Fibroblast of villous mesenchyme (primary cell): ENCODE measurements around the gene TMEM72. TPM values are rescaled to one million over a fixed set of nuclear protein-coding genes. Genes with fewer than 3 reads are reported as not detected.

Source experiments
- DNase-seq: peaks from one replicate; pipeline ENCODE4 v3.0.0-alpha.2; 2010; ENCODE audit warnings: low read depth
- H3K4me3 ChIP-seq: 2 replicates; pipeline ENCODE4 v1.5.1; 2011; ENCODE audit warnings: low read depth, mild to moderate bottlenecking, low read length
- total RNA-seq: library from RNA; depleted of rRNA; stranded (reverse); fragments of >200 nt; gene quantifications from 2 replicates; pipeline ENCODE4 v1.2.3, GENCODE V29; 2012
- TF ChIP-seq, protein P1 (sequence below): IDR thresholded peaks from 2 replicates; pipeline ENCODE4 v1.5.1; 2012; ENCODE audit warnings: low read depth, mild to moderate bottlenecking, low read length; ENCODE audit not compliant: insufficient read depth

Gene TMEM72
- total RNA-seq, 1 donor = not detected

DNA sequence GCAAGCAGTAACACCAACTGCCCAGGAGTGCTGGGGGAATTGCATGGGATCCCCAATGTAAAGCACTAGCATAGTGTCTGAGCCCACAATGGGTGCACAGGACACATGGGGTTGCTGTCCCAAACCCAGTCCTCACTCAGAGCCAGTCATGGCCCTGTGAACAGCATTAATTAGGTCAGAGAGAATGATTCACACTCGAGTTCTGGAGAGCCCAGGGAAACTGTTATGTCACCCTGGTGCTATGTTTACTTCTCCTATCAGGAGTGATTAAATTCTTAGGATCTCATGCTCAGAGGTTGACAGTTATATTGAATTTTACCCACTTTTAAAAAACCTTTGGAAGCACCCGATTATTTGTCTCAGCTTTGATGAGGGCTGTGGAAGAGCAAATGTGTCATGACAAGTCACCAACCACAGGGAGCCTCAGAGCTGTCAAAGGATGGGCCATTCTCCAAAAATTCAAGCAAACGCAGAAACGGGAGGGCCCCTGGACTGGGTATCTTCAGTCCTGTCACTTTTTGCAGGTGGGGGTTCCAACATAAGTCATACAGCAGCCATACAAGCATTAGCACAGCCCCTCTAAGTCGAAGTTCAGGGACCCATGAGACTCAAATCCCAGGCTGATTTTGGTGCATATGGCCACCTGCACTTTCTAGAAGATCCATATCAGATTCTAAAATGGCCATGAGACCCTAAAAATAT, 47.2 kb downstream of the TMEM72 start:
- TF ChIP-seq, protein P1, sequence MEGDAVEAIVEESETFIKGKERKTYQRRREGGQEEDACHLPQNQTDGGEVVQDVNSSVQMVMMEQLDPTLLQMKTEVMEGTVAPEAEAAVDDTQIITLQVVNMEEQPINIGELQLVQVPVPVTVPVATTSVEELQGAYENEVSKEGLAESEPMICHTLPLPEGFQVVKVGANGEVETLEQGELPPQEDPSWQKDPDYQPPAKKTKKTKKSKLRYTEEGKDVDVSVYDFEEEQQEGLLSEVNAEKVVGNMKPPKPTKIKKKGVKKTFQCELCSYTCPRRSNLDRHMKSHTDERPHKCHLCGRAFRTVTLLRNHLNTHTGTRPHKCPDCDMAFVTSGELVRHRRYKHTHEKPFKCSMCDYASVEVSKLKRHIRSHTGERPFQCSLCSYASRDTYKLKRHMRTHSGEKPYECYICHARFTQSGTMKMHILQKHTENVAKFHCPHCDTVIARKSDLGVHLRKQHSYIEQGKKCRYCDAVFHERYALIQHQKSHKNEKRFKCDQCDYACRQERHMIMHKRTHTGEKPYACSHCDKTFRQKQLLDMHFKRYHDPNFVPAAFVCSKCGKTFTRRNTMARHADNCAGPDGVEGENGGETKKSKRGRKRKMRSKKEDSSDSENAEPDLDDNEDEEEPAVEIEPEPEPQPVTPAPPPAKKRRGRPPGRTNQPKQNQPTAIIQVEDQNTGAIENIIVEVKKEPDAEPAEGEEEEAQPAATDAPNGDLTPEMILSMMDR = no peak

DNA sequence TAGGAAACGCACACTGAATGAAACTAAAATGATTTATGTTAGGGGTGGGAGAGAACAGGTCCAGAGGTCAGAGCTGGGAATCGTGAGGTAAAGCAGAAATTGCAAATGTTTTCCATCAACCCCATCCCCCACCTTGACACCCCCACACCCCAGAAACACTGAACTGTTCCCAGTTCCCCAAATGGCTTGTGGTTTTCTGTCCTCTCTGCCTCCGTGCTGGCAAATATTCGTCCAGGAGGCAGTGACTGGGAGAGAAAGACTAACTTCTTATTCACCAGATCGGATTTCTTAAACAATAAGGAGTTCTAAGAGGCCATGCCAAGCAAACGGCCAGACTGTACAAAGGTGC, 47.7 kb downstream of the TMEM72 start:
- peak overlapping the region; percentile 65 for H3K4me3 ChIP-seq
- DNase-seq = no peak
- TF ChIP-seq, protein P1 = no peak

More for the DNA sequence above, 47.2 kb downstream of the TMEM72 start:
- peak overlapping the region; percentile 65 for H3K4me3 ChIP-seq
- peak; percentile 78 for DNase-seq

DNA sequence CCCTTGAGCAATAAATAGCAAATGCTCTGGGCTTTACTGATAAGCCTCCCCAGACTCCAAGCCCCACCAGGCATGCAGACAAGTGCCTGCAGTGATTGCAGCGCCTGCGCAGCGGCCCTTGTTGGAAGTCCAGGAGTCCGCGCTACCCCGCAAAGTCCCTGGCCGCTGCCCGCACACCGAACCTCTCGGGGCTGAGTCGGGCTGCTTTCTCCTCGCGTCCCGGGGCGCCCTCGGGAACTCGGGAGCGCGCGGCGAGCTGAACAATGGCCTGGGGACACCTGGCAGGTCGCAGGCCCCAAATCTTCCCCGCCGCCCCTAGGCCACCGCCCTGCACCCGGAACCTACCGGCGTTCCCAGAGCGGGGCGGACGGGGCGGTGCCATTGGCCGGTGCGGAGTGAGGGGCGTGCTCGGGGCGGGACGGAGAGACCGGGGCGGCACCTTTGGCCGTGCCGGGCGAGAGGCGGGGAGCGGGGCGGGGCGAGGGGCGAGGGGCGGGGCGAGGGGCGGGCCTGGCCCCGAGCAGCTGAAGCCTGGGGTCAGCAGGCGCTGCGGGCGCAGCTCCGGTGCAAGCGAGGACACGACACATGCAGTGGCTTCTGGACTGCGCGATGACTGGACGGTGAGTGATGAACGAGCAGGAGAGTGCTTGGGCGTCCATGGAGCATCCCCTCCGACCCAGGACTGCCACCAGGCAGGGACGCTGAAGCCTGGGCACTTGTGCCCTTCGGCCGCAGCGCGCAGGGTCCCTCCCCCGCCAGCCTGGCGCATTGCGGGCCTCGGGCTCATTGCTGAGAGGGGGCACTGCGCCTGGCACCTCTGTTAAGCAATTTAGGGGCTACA, 48.3 kb downstream of the TMEM72 start, which contains the start of gene RASSF4:
Gene RASSF4, plus strand, starts transcription at position 556 of the 841 bp plus-strand sequence. CDS start 10,401 bp downstream, outside the sequence.
- TF ChIP-seq, protein P1 = no peak
- peak; percentile 89 for DNase-seq
- peak within 1 kb of the TSS; percentile 65 for H3K4me3 ChIP-seq

DNA sequence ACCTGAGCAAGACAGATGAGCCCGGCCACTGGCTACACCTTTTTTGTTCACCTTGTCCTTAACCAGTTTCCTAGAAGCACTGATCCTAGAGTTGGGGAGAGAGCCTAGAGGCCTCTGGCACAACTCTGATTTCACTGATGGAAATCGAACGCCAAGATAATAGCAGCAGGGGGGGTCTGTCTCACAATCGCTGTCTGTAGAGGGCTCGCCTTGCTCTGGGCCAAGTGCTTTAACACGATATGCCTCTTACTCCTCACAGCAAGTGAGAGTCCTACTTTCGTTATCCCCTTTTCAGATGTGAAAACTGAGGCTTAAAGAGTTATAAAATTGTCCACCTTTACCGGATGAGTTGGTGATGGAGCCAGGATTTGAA, 48.9 kb downstream of the TMEM72 start:
- no peak for DNase-seq
- TF ChIP-seq, protein P1 = no peak
- peak overlapping the region; percentile 65 for H3K4me3 ChIP-seq

DNA sequence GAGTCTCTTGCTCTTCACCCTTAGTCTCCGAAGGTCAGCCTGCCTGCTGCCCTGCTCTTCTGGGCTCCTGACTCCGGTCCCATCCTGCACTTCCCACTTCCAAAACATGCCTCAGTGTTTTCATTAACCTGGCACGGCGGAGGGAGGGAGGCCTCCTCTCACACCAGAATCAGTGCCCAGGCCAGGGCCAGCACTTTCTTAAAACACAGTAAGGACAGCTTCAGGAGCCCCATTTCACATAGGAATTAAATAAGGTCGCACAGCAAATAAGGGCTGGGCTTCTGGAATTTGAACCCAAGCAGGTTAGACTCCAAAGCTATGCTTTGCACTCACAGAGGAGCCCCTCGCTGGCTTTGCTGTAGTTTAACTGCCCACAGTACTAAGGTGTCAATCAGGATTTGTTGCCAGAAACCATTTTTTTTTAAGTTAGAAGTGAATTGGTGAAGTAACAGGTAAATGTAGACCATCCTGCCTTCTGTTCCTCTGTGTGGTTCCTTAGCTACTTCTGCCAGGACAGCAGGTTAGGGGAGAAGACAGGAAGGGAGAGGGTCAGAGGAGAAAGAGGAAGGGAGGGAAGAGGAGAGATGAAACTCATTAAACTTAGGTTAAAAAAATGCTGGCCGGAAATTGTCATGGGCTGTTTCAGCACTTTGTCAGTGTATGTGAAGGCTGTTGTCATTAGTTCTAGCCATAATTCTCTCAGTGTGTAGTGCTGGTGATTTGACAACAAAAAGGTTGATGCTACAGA, 49.5 kb downstream of the TMEM72 start:
- no peak for DNase-seq
- H3K4me3 ChIP-seq = peak overlapping the region; percentile 65
- TF ChIP-seq, protein P1 = no peak

DNA sequence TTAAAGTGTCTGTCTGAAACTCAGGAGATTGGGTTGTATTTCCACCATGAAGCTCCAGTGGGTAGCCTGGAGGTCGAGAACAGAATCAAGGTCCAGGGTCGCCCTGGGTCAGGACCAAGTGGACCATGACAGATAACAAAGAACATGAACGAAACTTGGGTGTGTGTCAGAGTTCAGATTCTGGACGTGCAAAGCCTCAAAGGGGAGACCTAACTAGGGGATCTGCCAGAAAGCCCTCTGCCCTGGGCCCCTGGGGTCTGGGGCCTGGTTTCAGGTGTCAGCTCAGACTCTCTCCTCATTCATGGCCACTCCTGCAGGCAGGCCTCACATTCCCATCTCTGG, 50.1 kb downstream of the TMEM72 start:
- TF ChIP-seq, protein P1 = no peak
- DNase-seq = no peak
- no peak overlapping the region for H3K4me3 ChIP-seq
